Kidney capillary endothelial cell (primary cell): ENCODE data around the gene PRDM8.
A peak's percentile ranks its signal among the peaks of the same experiment; 100 is the strongest.

Experiments used
- DNase-seq: peaks from one replicate; pipeline ENCODE4 v3.0.0-alpha.2; 2018; ENCODE audit warnings: low spot score

PRDM8 gene

GRCh38 chr4:80184053-80184824 is 13.1 kb upstream of the PRDM8 start:
- peak; percentile 42 for DNase-seq

DNA sequence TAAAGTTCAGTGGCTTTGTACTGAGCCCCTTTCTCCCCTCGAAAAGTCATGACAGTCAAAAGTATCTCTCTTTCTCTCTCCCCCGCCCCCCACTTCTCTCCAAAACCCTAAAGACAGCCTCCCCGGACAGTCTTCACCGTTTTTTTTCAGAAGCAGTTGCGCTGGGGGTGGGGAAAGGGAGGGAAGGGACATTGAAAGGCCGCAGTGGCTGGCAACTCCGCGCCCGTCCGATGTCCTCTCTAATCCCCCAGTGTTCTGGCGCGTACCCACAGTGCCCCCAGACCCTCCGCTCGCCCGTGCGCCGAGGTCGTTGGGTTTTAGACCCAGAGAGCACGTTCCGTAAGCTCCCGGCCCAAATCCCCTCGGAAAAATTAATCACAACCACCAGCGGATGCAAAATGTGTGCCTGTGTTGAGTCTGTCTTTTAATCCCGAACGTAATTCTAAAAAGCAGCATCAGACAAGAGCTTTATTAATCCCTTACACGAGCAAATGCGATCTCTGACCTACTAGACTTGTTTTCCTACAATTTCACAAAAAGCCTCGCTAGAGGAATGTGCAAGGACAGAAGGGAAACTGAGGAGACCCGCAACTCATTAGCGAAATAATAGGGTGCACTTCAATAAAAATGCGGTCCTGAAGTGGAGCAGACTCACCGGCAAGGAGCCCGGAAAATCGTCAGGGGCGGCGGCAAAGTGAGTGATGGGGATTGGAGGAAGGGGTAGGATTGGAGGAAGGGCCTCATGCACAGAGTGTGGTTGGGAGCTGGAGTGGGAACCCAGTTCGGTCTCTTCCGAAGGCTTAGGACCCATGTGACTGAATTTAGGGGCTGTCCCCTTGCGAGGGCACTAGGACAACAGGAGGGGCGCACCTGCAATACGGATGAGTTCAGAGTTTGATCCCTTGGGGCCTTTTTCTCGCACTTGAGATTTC is 12.2 kb upstream of the PRDM8 start:
- no peak for DNase-seq

DNA sequence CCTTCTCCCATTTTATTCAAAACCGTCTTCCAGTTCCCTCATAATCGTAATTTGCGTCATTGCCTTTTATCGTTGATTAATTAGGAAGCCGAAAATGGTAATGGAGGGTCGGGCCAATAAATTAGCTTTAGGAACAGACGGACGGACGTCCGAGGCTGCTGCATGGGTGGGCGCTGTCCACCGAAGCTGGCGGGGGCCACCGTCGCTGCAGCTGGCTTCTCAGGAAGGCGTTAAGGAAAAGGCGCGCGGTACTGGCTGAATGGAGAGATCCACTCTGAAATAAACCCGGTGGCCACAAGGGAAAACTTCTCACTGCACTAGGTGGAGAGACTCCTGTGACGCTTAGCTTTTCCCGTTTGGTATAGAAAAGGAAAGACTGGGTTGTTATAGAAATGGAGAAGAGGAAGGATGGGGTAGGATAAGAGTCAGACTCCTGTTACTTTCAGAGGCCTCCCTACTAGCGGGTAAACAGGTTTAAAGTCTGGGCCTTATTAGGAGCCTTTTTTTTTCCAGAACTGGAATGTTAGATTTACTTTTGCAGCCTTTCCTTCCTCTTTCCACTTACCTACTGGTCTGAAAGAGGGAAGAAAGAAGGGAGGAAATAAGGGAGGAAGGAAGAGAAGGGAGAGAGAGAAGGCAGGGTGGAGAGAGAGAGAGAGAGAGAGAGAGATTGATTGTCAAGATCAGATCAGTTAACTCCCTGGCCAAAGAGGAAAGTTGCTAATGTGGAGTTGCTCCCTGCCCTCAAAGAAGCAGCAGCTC is 11.3 kb upstream of the PRDM8 start:
- no peak for DNase-seq

GRCh38 chr4:80186676-80187075 is 10.6 kb upstream of the PRDM8 start:
- DNase-seq = no peak

DNA sequence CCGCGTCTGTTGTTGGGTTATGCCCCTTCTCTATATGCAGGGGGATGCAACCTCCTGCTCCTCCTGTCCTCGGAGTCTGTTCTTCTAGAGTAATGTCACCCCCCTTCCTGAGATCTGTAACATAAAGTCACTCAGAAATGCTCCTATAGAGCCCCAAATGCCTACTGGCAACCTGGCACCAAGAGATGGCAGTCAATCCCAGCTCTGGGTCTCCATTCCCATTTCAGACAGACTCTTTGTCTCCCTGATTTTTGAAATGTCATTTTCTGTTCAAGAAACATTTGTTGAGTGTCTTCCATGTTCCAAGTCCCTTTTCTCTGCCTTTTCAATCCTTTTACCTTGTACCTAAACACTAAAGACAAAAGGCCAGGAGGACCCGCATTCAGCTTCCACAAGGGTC is 9.6 kb upstream of the PRDM8 start:
- DNase-seq = no peak

GRCh38 chr4:80188457-80188800 is 8.9 kb upstream of the PRDM8 start:
- DNase-seq = no peak

GRCh38 chr4:80188801-80189458 is 8.4 kb upstream of the PRDM8 start:
- DNase-seq = no peak

DNA sequence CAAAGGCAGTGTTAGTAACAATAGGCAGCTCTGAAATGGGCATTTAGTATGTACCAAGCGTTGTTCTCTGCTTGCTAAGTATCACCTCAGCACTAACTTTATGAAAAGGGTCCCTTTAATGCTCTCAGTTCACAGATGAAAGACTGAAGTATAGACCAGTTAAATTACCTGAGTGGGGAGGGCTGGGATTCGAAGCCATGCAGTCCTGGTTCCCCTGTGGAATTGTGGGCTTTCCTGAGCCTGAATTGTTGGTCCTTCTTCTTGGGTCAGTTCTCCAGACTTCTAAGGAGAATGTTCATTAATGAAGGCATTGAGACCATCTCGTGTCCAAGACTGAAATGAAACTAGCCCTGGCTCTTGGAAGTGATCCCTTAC is 7.7 kb upstream of the PRDM8 start:
- DNase-seq = no peak

DNA sequence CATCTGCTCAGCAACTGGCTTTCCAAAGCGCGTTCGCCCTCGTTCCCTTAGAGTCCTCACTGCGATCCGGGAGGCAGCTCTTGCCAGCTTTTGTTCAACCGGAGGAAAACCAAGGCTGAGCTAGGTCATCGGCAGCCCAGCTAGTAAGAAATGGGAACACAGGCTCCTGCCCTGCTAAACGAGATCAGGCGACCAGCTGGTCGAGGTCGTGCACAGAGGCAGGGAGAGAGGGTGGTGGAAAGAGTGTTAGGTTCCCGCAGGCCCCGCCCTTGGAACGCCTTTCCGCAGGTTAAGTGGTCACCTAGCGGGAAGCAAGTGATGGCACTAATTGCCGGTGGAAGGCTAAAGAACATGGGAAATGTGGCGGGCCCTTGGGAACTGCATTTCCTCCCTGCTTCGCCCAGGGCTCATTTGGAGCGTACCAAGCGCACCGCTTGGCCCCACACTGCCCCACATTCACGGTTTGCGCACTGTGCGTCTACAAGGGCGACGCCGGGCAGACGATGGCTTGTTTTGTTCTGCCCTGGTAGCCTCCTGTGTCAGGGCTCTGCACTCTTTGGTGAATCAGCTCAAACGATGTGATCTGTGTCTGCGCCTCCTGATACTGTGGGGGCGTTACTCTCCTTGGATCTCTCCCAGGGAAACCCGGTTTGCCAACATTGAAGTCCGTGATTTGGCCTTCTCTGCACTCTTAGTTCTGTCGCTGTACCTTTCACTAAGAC is 7.2 kb upstream of the PRDM8 start:
- no peak for DNase-seq

DNA sequence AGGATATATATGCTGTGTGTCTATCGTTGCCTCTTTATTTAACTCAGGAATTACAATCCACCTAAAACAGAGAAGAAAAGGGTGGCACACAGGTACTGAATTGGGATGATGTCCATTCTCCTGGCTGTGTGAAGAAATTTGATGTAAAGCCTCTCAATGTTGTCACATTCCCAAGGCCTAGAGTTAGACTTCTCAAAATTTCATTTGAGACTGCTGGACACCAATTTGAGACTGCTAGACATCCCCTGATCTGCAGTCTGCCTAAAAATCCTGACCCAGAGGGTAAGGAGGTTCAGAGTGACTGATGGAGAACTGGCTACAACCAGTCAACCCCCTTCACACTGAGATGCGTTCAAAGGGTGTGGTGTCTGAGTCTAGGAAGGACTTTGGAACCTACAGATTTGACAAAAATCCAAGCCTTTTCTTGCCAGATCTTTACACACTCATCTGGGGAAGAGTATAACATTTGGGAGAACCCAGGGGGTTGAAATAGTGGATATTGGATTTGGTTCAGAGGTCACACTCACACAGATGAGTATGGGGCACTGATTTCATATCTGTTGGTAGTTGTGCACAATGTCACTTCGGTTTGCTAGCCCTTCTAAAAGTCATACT is 4.9 kb upstream of the PRDM8 start:
- no peak for DNase-seq

DNA sequence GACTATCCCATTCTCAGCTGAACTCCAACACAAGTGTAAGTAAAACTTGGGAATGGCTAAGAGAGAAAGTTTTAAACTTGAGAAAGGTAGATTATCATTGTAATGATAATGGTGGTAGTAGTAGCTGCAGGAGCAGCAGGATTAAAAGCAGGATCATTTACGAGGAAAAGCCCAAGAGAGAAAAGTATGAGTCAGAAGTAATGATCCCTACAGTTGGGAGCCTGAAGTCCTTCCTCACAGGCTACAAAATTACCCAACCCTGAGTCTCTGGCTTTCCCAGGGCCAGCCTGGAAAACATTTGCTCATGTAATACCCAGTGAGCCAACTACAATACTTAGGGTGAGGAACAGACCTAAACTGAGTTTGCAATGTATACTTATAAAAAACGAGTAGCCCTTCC is 4.4 kb upstream of the PRDM8 start:
- DNase-seq = no peak

- DNase-seq = no peak
Observed at GRCh38 chr4:80195441-80196140, 1.7 kb upstream of the PRDM8 start.

- DNase-seq = no peak
Observed at GRCh38 chr4:80196259-80196921, 913 bp upstream of the PRDM8 start.

DNA sequence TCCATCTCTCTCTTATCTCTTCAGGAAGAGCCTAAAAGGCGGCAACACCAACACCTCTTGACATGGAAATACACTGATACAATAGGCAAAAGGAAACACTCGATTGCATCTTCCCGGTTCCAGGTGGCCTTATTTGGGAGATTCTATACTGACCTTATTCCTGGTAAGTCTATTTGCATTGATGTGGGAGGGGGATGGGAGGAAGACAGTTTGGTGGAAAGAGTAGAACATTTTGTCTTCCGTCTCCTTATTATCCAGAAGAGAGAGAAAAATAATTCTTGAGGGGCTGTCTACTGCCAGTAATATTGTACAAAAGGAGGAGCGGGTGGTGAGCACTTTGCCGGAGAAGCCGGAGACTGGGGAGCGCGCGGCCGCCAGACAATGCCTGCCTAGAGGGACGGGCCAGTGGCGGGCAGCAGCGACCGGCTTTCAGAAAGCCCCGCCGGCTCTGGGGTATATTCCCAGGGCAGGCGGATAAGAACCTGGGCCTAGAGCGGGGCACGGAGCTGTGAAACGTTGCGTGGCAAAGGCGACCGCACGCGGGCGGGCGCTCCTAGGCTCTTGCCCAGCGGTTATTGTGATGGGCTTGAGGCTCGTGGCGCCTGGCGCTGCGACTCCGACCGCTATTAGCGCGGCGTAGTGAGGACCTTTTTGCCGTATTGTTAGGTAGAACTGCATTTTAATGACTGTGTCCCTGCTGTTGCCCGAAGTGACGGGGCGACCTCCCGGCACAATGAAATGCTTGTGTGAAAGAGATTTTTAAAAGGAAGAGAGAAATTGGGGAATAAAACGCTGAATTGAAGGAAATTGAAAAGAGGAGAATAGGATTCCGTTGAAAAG is 518 bp downstream of the PRDM8 start:
- DNase-seq = no peak

DNA sequence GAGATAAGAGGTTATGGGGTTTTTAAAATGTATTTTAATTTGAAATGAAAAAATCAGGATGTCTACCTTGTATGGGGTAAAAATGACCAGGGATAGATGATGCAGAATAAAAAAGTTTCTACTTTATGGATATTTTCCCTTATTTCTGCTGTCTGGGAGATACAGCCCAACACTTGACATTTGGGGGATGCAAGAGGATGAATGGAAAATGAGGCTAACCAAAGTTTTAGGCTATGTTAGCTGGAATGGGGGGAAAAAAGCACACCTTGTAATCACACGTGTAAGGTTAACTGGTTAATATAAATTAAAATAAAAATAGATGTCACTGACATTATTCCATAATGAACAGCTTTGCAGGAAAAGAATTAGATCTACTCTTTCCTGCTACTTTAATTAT is 1.1 kb downstream of the PRDM8 start:
- DNase-seq = no peak

DNA sequence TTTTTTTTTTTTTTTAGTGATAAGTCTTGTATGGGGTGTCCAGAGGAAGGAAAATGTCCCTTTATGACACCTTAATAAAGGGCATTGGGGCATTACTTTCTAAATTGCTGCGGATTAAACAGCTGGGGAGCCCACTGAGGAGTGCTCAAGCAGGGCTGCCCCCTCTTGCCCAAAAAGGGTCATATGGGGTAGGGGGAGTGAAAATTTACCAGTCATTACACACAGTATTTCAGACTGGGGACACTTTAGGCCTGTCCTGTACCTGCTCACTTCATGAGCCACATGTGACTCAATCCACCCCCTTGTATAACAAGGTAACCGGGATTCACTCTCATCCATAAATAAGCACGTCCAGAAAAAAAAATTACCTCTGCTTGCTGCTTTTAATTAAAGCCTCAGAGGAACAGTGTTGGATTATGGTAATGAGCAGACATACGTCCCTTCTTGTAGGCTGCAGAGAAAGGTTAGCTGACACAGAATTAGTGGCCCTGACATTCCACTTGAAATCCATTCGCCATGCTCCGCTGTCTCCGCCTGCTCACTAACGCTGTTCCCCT is 1.8 kb downstream of the PRDM8 start:
- DNase-seq = no peak

DNA sequence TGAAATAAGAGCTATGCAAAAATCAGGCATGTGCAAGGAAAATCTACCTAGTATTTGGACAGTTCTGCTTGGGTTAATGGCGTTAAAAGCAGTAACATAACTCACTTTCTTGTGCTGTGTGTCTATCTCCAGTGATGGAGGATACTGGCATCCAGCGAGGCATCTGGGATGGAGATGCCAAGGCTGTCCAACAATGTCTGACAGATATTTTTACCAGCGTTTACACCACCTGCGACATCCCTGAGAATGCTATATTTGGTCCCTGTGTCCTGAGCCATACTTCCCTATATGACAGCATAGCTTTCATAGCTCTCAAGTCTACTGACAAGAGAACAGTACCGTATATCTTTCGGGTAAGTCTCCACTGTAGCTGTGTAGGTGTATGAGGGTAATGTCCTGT is 2.6 kb downstream of the PRDM8 start:
- no peak for DNase-seq
